Right renal pelvis (tissue), 4 donors: Measurements from ENCODE around the gene OTUB1. TPM values are rescaled to one million over a fixed set of nuclear protein-coding genes. Genes with fewer than 3 reads are reported as not detected.

Source experiments
- DNase-seq, 4 donors: peaks; one replicate each; pipeline ENCODE4 v3.0.0-alpha.2; 2013; ENCODE audit warnings: low read depth in 4 of 4, low spot score in 3 of 4, missing footprints in 1 of 4
- polyA plus RNA-seq, 4 donors: library from polyadenylated mRNA; unstranded; fragments of 120-200 nt; gene quantifications; one replicate each; pipeline ENCODE4 v1.2.1, GENCODE V29; 2013; ENCODE audit not compliant: insufficient read length in 4 of 4

OTUB1 gene
- polyA plus RNA-seq, 4 donors: 102 to 109 (median 106) TPM

DNA sequence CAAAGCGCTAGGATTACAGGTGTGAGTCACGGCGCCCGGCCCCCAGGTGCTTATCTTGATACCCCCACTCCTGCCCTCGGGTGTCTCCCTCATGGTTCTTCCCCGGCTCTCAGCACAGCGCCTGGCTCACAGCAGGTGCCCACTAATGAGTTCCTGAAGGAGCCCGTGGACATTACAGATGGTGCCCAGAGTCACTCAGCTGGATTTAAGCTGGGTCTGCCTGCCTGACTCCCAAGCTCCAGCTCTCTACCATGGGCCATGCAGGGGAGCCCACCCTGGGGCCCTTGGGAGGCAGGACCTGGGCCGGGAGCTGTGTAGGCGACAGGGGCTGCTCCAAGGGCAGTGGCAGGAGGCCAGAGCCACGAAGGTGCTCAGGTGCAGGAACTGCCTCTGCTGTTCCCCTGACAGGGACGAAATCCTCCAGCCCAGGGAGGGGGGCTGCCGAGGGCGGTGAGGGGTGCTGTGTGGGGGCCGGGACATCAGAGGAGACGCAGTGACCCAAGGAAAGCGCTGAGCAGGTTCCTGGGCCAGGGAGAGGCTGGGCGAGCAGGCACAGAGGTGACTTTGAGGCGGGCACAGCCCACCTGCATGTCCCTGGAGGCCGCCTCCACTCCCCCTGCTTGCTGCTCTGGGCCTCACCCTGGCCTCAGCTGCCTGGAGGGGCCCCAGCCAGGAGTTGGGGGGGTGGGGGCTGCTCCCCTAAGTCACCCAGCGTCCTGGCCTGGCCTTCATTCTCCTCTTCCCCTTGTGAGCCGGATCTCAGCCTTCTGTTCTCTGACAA, 34.9 kb downstream of the OTUB1 start:
- DNase-seq: no peak

- DNase-seq: no peak
Observed at GRCh38 chr11:64021757-64022093, 35.5 kb downstream of the OTUB1 start.

GRCh38 chr11:64022125-64022784, 36.0 kb downstream of the OTUB1 start:
- DNase-seq: no peak

GRCh38 chr11:64023712-64024710, 37.8 kb downstream of the OTUB1 start:
- no peak for DNase-seq

- DNase-seq: no peak
Observed at GRCh38 chr11:64025205-64025604, 39.0 kb downstream of the OTUB1 start.

DNA sequence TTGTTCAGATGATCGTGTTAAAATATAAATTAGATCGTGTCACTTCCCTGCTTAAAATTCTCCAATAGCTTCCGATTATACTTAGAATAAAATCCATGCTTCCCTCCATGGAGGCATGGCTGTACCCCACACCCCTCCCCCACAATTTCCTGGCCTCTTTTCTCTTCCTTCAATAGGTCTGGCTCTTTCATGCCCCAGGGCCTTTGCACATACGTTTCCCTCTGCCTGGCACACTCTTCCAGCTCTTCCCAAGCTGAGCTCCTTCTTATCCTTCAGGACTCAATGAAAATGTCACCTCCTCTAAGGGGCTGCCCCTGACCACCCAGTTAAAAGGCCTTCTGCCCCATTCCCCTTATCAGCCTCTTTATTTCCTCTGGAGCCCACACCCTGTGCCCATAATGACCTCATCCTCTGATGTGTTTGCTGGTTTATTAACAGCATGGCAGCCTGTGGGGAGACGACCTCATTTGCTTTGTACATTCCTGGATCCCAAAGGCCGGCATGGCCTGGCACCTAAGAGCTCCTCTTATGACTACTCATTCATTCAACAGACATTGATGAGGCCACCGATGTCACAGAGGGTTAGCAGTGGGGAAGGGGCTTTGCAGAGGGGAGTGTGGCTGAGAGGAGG, 40.5 kb downstream of the OTUB1 start:
- DNase-seq: no peak

GRCh38 chr11:64027651-64028397, 41.6 kb downstream of the OTUB1 start:
- DNase-seq: no peak

- DNase-seq: peak in 1 of 4 donors; percentile 67
Observed at GRCh38 chr11:64028398-64029115, 42.3 kb downstream of the OTUB1 start.

DNA sequence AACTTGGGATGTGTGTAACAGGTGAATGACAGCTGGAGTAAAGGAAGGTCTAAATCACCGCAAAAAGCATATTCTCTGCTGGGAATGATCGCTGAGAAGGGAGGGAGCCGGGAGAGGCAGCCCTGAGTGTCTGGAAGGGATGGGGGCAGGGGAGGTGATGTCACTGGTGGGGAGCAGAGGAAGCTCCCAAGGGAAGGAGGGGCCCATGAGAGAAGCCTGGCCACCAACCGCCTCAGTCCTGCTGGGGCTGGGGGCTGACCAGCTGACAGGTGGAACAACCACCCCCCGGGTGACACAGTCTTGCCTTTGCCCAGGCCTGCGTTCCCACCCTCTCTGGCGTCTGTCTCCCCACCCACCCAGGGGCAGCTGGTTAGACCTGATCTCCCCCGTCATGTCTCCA, 43.5 kb downstream of the OTUB1 start:
- no peak for DNase-seq

DNA sequence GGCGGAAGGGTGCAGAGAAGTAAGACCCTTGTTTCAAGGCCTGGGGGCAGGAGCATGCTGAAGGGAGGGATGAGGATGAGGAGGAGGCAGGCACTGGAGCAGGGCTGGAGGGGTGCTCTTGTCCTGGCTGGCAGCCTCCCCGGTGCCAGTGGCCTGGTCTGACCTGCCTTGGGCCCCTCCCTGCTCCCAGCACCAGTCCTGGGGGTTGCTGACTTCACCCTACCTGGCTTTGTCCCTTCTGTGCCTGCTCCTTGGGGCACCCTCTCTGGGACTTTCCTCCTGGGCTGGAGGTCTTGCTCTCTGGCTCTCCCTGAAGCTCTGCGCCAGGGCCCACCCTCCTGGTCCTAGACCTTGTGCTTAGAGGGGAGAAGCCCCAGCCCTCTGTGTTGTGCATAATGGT, 44.8 kb downstream of the OTUB1 start:
- DNase-seq: no peak

DNA sequence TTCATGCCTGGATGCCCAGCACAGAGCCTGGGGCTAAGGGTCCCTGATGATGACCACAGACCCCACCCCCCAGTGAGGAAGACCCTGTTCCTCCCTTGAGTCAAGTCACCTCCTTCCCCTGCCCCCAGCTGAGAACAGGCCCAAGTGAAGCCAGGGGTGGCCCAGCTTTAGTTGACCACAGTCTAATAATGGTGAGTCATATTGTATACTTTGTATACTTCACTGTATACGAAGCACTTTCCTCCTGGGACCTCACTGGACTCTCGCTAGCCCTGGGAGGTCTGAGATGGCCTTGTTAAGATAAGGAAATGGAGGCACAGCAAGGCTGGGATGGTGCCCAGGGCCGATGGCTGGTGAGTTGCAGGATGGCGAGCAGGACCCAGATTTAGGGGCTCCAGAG, 45.8 kb downstream of the OTUB1 start:
- no peak for DNase-seq

DNA sequence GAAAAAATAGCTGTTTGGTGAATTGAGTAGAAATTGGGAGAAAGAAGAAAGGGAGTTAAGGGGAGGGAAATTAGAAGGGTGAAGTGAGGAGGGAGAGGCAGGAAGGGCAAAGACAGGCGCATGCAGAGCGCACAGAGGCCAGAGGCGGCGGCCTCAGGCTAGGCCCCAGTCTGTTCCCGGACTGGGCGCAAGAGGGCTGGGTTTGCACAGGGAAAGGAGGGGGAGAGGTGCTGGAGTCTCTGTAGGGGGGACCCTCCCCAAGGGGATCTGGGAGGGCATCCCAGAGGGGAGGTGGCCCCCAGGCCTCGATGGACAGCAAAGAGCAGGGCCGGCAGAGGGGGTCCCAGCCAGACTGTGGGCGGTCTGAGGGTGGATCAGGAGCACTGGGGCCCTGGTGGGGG, 48.2 kb downstream of the OTUB1 start:
- no peak for DNase-seq

GRCh38 chr11:64035081-64035524, 48.9 kb downstream of the OTUB1 start:
- DNase-seq: no peak

DNA sequence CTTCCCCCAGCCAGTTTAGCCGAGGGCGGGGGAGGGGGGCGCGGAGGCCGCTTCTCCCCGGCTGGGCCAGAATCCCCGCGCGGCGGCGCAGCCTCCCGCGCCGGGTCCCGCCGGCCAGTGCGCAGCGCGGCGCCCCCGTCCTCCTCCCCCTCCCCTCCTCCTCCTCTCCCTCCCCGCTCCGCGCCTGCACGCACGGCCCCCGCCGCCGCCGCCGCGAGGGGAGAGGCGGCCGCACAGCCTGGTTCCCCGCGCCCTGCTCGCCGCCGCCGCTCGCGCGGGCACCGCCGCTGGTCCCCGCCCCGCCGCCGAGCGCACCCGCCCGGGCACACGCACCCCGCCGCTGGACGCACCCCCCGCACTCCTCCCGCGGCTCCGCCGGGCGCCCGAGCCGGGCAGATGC, 49.3 kb downstream of the OTUB1 start, which contains the start of gene FLRT1:
Gene FLRT1, plus strand, starts transcription at position 356 of the 400 bp plus-strand sequence. CDS start 80,337 bp downstream, outside the sequence.
- DNase-seq: no peak

GRCh38 chr11:64036087-64037026, 50.1 kb downstream of the OTUB1 start:
- DNase-seq: no peak

GRCh38 chr11:64037027-64037634, 50.9 kb downstream of the OTUB1 start:
- DNase-seq: no peak

- DNase-seq: no peak
Observed at GRCh38 chr11:64038500-64038899, 52.3 kb downstream of the OTUB1 start.
